ENCODE results near the gene CHMP4A. TPM values are rescaled to one million over a fixed set of nuclear protein-coding genes. Genes with fewer than 3 reads are reported as not detected.
A peak's percentile ranks its signal among the peaks of the same experiment; 100 is the strongest.

CHMP4A gene
- total RNA-seq, 1 donor from 2014 or later = 27.0 TPM

- Histone ChIP-seq H3K27ac (peak within 1 kb of the TSS; percentile 87 to 93), H3K36me3 (peaks cover 4 to 15% of the 10 kb centered on the region in 2 donors), H3K9me3 (no peaks in the 10 kb centered on the region), H3K4me1 (peaks cover 3 to 29% of the 10 kb centered on the region in 2 donors), H3K4me3 (peak within 1 kb of the TSS; percentile 84 to 88), H3K27me3 (no peaks in the 10 kb centered on the region)
- intact Hi-C loops (cut with DNase I) = loop anchor here (1.0 to 5.0 kb wide), 2 partner anchors 17 to 82 kb away; partner anchors contain the start of genes DHRS1, GMPR2, NEDD8 and NOP9
- peak in 2 of 3 experiments; percentile 44 to 60 for TF ChIP-seq CTCF (IDR thresholded peaks at IDR 0.05)
- DNase-seq (ENCODE audit: low spot score in 2 of 2) = peak; percentile 53 to 92
Measured at GRCh38 chr14:24215495-24216344, 2.4 kb upstream of the CHMP4A start, which contains the start of gene MDP1. TSS of gene MDP1 (minus strand) at chr14:24216066. CDS start at chr14:24215955, 111 bp downstream.

GRCh38 chr14:24213866-24214662 lies 776 bp upstream of the CHMP4A start:
- Histone ChIP-seq H3K4me3 (peak overlapping the region; percentile 57 to 85), H3K27ac (peak overlapping the region; percentile 92 to 95), H3K9me3 (no peaks in the 10 kb centered on the region), H3K36me3 (peaks cover 12 to 32% of the 10 kb centered on the region in 2 donors), H3K4me1 (peaks cover 3 to 29% of the 10 kb centered on the region in 2 donors), H3K27me3 (no peaks in the 10 kb centered on the region)
- intact Hi-C loops (cut with DNase I) = loop anchor here (1.0 kb wide), 2 partner anchors 19 to 28 kb away; partner anchors contain the start of genes TINF2 and TM9SF1
- TF ChIP-seq CTCF (IDR thresholded peaks at IDR 0.05) = no peak
- peak in 1 of 2 donors; percentile 19 for DNase-seq (ENCODE audit: low spot score in 2 of 2)

GRCh38 chr14:24211311-24211710 lies 2.0 kb downstream of the CHMP4A start:
- DNase-seq (ENCODE audit: low spot score in 2 of 2) = peak in 1 of 2 donors; percentile 56
- intact Hi-C loops (cut with DNase I) = no loop called here
- no peaks in the 10 kb centered on the region for H3K9me3 ChIP-seq
- no peak overlapping the region for H3K4me3 ChIP-seq
- no peaks in the 10 kb centered on the region for H3K27me3 ChIP-seq
- H3K36me3 ChIP-seq = peaks cover 29 to 45% of the 10 kb centered on the region in 2 donors
- no peak overlapping the region for H3K27ac ChIP-seq
- peaks cover 3 to 29% of the 10 kb centered on the region in 2 donors for H3K4me1 ChIP-seq
- no peak for TF ChIP-seq CTCF (IDR thresholded peaks at IDR 0.05)

- Histone ChIP-seq H3K4me3 (no peak overlapping the region), H3K27ac (no peak overlapping the region), H3K36me3 (peaks cover 36 to 60% of the 10 kb centered on the region in 2 donors), H3K27me3 (no peaks in the 10 kb centered on the region), H3K9me3 (no peaks in the 10 kb centered on the region), H3K4me1 (peaks cover 0 to 9% of the 10 kb centered on the region in 2 donors)
- peak in 1 of 2 donors; percentile 48 for DNase-seq (ENCODE audit: low spot score in 2 of 2)
- intact Hi-C loops (cut with DNase I) = no loop called here
- no peak for TF ChIP-seq CTCF (IDR thresholded peaks at IDR 0.05)
Measured at GRCh38 chr14:24207625-24208024, 5.7 kb downstream of the CHMP4A start.

- Histone ChIP-seq H3K9me3 (no peaks in the 10 kb centered on the region), H3K27me3 (no peaks in the 10 kb centered on the region), H3K36me3 (peaks cover 38 to 61% of the 10 kb centered on the region in 2 donors), H3K4me3 (no peak overlapping the region), H3K27ac (no peak overlapping the region), H3K4me1 (peaks cover 0 to 6% of the 10 kb centered on the region in 2 donors)
- peak in 1 of 2 donors; percentile 30 for DNase-seq (ENCODE audit: low spot score in 2 of 2)
- TF ChIP-seq CTCF (IDR thresholded peaks at IDR 0.05) = no peak
- intact Hi-C loops (cut with DNase I) = no loop called here
Measured at GRCh38 chr14:24207104-24207551, 6.2 kb downstream of the CHMP4A start.
